Breast epithelium (tissue), 4 donors: Measurements from ENCODE around the gene WDR93. TPM values are rescaled to one million over a fixed set of nuclear protein-coding genes. Genes with fewer than 3 reads are reported as not detected.

Experiments
- DNase-seq, 2 donors: peaks; one replicate each; pipeline ENCODE4 v3.0.0-alpha.2; 2019; ENCODE audit warnings: low spot score in 2 of 2
- H3K27ac ChIP-seq, 2 donors: fragments of 200-600 bp; sonication (generic) in 1 of 2; one replicate each; pipeline ENCODE4 v1.5.1; 2016 to 2019; ENCODE audit warnings: mild to moderate bottlenecking in 1 of 2
- H3K27me3 ChIP-seq, 2 donors: fragments of 200-600 bp; sonication (generic) in 1 of 2; one replicate each; pipeline versions ENCODE4 v1.5.1 to v1.6.0; 2017 to 2019; ENCODE audit warnings: control low read depth in 1 of 2, mild to moderate bottlenecking in 1 of 2
- H3K36me3 ChIP-seq: fragments of 200-600 bp; one replicate; pipeline ENCODE4 v1.5.1; 2019
- H3K4me1 ChIP-seq, 2 donors: fragments of 200-600 bp; sonication (generic); one replicate each; pipeline ENCODE4 v1.5.1; 2016 to 2019; ENCODE audit warnings: control low read depth in 1 of 2
- H3K4me3 ChIP-seq, 3 donors: fragments of 200-600 bp; sonication (generic); 1 replicate in 2 of 3; 2 replicates in 1 of 3; pipeline ENCODE4 v1.5.1; 2016 to 2019; ENCODE audit warnings: mild to moderate bottlenecking in 3 of 3, moderate library complexity in 2 of 3
- H3K9me3 ChIP-seq, 2 donors: fragments of 200-600 bp; sonication (generic) in 1 of 2; one replicate each; pipeline ENCODE4 v1.5.1; 2016 to 2019; ENCODE audit warnings: control low read depth in 1 of 2
- POLR2A ChIP-seq: fragments of 450-650 bp; IDR thresholded peaks from one replicate; pipeline ENCODE4 v1.6.1; 2016; ENCODE audit warnings: antibody characterized with exemption, mild to moderate bottlenecking, moderate library complexity
- POLR2AphosphoS5 ChIP-seq, 3 donors: sonication (generic); formaldehyde crosslinking; IDR thresholded peaks; one replicate each; pipeline ENCODE4 v1.6.1; 2017; ENCODE audit warnings: antibody characterized with exemption in 3 of 3
- intact Hi-C: fragments of 100-400 bp; cut with DNase I; formaldehyde crosslinking; loops from one replicate; pipeline ENCODE4 v1.15.1; 2023; ENCODE audit warnings: low total_unique reads
- total RNA-seq, 3 donors: library from RNA; depleted of rRNA; stranded (reverse); fragments of >200 nt; gene quantifications; one replicate each; pipeline ENCODE4 v1.1.0, GENCODE V29; 2016
- TF ChIP-seq, protein P1 (sequence below), 3 donors: fragments of 450-650 bp; IDR thresholded peaks; one replicate each; pipeline ENCODE4 v1.5.1; 2016 to 2017; ENCODE audit warnings: antibody characterized with exemption in 3 of 3, mild to moderate bottlenecking in 3 of 3, moderate library complexity in 3 of 3

Gene WDR93
- total RNA-seq, 3 donors from 2014 or later = 0.80 to 1.0 (median 0.98) TPM

DNA sequence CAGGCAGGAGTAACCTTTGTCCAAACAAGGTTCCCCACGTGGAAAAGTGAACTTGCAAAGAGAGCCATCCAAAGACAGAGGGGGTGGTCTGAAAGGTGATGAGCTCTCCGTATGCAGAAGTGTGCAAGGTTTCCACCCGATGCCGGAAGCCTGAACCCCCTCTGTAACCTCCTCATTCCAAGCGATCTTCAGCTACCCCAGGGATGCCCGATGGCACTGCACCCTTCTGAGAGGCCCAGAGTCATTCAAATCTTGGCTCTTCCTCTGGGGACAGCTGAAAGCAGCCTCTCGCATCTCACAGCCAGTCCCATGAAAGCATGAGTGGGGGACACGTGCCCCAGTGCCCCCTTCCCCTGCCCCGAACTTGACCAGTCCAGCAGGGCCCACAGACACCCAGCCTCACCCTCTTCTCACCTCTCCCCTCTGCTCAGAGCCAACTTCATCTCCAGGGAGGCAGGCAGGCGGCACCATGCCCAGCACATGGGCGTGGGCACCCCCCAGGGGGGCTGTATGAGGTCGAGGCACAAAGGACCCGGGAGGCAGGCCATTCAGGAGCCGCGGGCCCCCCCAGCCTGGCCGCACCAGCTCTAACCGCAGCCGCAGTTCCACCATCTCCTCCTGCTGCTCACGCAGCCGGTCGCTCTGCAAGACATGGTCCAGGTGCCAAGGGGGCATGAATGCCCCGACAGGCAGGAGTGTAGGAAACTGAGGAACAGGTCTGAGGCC is 44.0 kb upstream of the WDR93 start:
- Histone ChIP-seq H3K4me3 (no peak overlapping the region), H3K27me3 (no peaks in the 10 kb centered on the region), H3K9me3 (no peaks in the 10 kb centered on the region), H3K4me1 (no peaks in the 10 kb centered on the region), H3K27ac (no peak overlapping the region), H3K36me3 (no peaks in the 10 kb centered on the region)
- TF ChIP-seq POLR2A (no peak), POLR2AphosphoS5 (IDR thresholded peaks at IDR 0.05) (no peak)
- TF ChIP-seq, protein P1, sequence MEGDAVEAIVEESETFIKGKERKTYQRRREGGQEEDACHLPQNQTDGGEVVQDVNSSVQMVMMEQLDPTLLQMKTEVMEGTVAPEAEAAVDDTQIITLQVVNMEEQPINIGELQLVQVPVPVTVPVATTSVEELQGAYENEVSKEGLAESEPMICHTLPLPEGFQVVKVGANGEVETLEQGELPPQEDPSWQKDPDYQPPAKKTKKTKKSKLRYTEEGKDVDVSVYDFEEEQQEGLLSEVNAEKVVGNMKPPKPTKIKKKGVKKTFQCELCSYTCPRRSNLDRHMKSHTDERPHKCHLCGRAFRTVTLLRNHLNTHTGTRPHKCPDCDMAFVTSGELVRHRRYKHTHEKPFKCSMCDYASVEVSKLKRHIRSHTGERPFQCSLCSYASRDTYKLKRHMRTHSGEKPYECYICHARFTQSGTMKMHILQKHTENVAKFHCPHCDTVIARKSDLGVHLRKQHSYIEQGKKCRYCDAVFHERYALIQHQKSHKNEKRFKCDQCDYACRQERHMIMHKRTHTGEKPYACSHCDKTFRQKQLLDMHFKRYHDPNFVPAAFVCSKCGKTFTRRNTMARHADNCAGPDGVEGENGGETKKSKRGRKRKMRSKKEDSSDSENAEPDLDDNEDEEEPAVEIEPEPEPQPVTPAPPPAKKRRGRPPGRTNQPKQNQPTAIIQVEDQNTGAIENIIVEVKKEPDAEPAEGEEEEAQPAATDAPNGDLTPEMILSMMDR (IDR thresholded peaks at IDR 0.05) = no peak
- intact Hi-C loops = loop anchor here (10.0 kb wide), 1 partner anchor 108 kb away; the partner anchor contains the start of gene MESP1
- DNase-seq = no peak

DNA sequence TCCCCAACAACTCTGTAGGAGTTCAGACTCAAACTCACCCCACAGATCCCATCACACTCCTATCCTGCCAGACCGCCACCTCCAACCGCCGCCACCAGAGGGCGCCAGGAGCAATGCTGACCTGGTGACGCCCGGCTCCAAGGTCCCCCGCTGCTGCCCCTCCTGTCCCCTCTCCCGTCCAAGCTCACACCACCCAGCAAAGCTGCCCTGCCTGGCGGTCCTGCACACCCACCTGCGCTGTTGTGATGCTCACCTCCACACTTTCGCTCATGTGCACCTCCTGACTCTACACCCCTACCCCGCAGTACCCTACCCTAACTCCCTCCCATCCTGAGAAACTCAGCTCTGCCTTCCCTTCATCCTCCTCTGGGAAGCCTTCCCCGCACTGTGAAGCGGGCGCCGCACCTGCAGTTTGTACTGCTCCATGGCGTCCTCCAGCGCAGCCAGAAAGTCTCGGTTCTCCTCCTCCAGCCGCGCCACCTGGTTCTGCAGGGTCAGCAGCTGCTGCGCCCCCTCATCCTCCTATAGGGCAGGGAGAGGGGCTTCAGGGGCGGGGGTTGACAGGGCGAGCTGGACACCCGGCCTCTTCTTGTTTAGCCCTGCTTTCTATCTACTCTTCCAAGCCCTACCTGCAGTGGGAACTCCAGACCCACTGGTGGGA is 43.3 kb upstream of the WDR93 start:
- TF ChIP-seq POLR2AphosphoS5 (IDR thresholded peaks at IDR 0.05) (no peak), POLR2A (no peak)
- TF ChIP-seq, protein P1 (IDR thresholded peaks at IDR 0.05) = peak in 2 of 3 donors; percentile 69 to 79
- intact Hi-C loops = loop anchor here (10.0 kb wide), 1 partner anchor 107 kb away; the partner anchor contains the start of gene MESP1
- no peaks in the 10 kb centered on the region for H3K9me3 ChIP-seq
- no peaks in the 10 kb centered on the region for H3K4me1 ChIP-seq
- no peak overlapping the region for H3K27ac ChIP-seq
- H3K4me3 ChIP-seq = no peak overlapping the region
- DNase-seq = peak; percentile 56 to 78
- no peaks in the 10 kb centered on the region for H3K36me3 ChIP-seq
- H3K27me3 ChIP-seq = no peaks in the 10 kb centered on the region

DNA sequence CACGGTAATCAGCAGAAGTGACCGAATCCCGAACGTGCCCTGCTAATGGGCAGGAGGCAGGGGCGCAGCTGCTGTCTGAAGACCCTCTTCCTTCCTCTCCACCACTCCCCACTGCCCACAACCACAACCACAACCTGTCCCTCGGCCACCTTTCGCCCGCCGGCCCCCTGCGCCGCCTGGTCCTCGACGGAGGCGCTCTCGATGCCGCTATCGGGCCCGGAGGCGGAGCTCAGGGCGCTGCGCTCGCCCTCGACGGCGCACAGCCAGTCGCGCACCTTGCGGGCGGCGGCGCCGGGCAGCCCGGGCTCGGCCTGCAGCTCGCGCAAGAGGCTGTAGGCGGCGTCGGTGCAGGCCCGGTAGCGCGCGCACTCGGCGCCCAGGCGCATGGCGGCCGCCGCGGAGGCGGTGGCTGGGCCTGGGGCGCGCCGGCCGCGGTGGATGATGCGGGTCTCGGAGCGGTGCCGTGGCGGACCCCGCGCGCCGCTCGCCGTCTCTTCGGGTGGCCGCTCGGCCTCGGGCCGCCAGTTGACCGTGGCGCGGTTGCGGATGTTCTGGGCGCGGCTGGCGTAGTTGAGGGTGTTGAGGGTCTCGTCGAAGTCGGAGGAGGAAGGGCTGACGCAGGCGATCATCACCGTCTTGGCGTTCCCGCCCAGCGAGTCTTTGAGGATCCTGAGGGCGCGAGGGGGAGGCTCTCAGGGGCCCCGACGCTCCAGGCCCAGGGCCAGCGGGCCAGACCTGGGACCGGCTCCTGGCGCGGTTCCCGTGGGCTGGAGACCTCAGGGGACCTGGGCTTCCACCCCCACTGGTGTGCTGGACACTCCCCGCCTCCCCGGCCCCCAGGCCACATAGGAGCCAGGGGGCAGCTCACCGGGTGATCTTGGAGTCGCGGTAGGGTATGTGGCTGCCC is 42.3 kb upstream of the WDR93 start:
- TF ChIP-seq, protein P1 (IDR thresholded peaks at IDR 0.05) = no peak
- TF ChIP-seq POLR2AphosphoS5 (IDR thresholded peaks at IDR 0.05) (no peak), POLR2A (no peak)
- Histone ChIP-seq H3K27ac (no peak overlapping the region), H3K9me3 (no peaks in the 10 kb centered on the region), H3K27me3 (no peaks in the 10 kb centered on the region), H3K4me3 (no peak overlapping the region), H3K36me3 (no peaks in the 10 kb centered on the region), H3K4me1 (no peaks in the 10 kb centered on the region)
- intact Hi-C loops = loop anchor here (10.0 kb wide), 1 partner anchor 106 kb away; the partner anchor contains the start of gene MESP1
- DNase-seq = no peak

DNA sequence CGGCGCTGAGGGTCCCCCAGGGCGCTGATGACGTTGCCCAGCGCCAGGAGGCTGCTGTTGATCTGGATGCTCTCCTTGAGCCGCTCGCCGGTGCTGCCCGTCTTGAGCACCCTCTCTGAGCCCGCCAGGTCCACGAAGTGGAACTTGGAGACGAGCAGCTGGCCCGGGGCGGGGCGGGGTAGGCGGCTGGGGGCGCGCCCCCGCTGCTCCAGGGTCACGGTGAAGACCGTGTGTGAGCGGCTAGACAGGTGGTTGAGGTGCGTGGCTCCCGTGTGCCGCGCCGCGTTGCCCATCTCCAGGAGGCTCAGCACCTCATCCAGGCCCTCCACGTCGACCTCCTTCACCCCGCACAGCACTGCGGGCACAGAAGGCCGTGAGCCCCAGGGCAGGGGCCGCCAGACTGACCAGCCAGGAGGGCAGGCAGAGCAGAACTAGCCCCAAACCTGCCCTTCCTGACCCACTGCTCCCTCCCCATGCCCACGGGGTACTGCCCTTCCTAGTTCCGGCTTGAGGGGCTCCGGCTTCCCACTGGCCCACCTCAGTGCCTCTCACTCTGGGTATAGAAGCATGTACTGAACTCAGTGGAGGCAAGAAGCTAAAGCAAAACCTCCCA is 41.5 kb upstream of the WDR93 start:
- Histone ChIP-seq H3K36me3 (no peaks in the 10 kb centered on the region), H3K4me1 (no peaks in the 10 kb centered on the region), H3K27me3 (no peaks in the 10 kb centered on the region), H3K9me3 (no peaks in the 10 kb centered on the region), H3K4me3 (no peak overlapping the region), H3K27ac (no peak overlapping the region)
- no peak for TF ChIP-seq POLR2AphosphoS5 (IDR thresholded peaks at IDR 0.05)
- TF ChIP-seq, protein P1 (IDR thresholded peaks at IDR 0.05) = no peak
- TF ChIP-seq POLR2A = no peak
- no peak for DNase-seq
- intact Hi-C loops = loop anchor here (10.0 kb wide), 1 partner anchor 106 kb away; the partner anchor contains the start of gene MESP1
